Activated CD4-positive, alpha-beta T cell treated with anti-CD3 and anti-CD28 coated beads, Interleukin-2, amount 50 U/mL, for 24 hours (primary cell): ENCODE measurements around the gene SKI.

Source experiments
- DNase-seq, 2 donors: peaks; one replicate each; pipeline ENCODE4 v3.0.0-alpha.2; 2020; ENCODE audit warnings: low read depth in 1 of 2, low spot score in 1 of 2

The SKI gene

DNA sequence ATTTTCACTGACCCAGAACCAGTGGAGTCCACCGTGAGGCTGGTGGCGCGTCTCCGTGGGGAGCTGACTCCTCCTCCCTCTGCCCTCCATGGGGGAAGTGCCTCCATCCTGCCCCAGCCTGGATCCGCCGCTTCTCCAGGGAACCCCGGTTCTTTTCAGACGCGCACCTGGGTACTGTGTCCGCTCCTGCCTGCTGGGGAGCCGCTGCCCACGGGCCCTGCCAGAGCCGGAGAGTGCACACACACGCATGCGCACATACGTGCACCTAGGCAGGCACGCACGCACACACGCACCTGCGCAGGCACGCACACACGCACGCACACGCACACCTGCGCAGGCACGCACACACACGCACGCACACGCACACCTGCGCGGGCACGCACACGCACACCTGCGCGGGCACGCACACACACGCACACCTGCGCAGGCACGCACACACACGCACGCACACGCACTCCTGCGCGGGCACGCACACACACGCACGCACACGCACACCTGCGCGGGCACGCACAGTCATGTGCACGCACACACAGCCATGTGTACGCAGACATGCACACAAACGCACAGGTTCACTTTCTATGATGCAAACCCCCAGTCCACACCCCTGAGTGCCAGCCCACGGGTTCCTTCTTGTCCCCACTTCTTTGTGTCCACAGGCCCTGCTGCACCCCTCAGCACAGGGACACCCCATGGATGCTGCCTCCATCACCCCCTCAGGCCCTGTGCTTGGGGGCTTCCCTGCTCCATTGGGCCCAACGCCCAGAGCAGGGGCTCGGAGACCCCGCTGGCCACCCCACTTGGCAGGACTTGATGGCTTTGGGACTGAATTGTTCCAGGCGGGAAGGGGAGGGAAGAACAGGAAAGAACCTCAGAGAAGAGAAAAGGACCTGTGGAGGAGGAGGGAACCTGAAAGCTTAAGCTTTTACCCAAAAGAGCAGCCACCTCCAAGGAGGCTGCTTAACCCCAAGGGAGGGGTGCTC, 120.5 kb downstream of the SKI start:
- DNase-seq, result no peak

GRCh38 chr1:2349806-2350205, 121.7 kb downstream of the SKI start:
- DNase-seq, result no peak

DNA sequence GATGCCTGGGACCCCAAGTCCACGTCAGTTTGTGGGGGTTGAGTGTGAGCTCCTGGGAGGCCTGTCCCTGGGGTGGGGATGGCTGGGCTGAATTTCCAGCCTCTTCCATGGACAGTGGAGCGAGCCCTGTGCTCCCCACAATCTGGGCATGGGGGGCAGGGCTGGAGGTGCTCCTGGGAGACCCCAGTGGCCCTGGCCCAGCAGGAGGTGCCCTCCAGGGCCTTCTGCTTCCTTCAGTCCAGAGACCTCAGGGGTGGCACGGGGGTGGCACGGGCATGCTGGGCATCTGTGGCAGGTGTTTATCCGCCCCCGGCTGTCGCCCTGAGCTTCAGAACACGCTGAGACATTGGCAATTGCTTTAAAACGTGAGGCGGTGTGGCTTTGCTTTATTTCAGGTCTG, 122.4 kb downstream of the SKI start:
- no peak for DNase-seq

GRCh38 chr1:2350911-2351655, 123.0 kb downstream of the SKI start:
- no peak for DNase-seq

- no peak for DNase-seq
These were observed 123.6 kb downstream of the SKI start for GRCh38 chr1:2351723-2352122.

GRCh38 chr1:2352341-2352896, 124.3 kb downstream of the SKI start:
- no peak for DNase-seq

DNA sequence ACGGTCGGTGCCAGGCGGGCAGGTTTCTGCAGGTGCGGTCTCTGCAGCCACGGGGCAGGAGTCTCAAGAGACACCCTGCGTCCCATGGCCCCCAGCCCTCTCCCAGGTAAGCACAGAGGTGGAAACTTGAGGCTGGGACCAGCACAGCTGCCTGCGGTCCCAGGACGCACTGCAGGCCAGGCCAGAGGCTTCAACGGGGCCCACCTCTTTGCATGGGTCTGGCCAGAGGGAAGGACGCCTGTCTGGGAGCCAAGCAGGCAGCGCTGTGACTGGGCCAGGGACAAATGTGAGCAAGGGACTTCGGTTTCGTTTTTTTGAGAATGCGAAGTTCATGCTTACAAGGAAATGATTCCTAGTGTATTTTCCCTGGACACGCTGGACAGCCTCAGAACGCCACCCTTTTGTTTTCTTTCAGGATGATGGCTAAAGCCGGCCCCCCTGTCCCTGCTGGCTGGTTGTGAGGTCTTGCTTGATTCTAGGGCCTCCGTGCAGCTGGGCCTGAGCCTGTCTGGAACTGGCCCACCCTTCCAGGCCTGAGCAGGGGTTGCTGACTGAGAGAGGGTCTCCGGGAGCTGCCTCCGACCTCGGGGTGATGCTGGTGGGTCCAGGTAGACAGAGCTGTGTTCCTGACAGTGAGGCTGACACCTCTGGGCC, 124.9 kb downstream of the SKI start:
- DNase-seq, result no peak

- DNase-seq, result no peak
These were observed 125.7 kb downstream of the SKI start for GRCh38 chr1:2353551-2354438.

DNA sequence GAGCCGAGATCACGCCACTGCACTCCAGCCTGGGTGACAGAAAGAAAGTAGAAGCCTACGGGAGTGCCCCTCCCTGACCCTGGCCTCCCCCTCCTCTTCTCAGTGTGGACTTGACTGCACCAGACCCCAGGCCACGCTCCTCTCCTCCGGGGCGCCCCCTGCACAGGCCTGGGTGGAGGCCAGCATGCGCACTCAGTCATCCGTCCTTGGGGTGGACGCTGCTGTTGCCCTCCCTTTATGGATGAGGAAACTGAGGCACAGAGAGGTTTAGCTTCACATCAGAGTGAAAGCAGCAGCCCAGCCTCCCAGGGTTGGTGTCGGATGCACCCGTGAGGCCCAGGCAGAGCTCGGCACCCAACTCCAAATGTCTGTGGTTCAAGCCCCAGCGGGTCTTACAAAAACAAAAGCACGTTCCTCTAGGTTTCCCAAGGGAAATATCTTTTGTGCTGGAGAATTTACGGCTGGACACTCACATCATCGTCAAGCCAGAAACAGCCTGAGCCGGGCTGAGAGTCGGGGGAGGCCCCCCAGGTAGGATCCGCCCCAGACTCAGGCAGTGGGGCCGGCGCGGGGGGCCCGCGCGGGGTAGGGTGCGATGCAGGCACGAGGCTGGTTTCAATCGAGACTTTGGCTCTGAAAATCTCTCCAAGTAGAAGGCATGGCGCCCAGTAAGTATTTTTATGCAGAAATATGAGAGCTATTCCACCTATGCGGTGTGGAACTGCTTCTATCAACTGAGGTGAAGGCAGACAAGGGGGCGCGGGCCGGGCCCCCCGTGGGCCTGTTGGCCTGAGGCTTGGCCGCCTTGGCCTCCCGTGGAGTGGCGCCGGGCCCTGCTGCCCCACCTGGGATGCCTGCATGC, 126.6 kb downstream of the SKI start:
- DNase-seq, result no peak

DNA sequence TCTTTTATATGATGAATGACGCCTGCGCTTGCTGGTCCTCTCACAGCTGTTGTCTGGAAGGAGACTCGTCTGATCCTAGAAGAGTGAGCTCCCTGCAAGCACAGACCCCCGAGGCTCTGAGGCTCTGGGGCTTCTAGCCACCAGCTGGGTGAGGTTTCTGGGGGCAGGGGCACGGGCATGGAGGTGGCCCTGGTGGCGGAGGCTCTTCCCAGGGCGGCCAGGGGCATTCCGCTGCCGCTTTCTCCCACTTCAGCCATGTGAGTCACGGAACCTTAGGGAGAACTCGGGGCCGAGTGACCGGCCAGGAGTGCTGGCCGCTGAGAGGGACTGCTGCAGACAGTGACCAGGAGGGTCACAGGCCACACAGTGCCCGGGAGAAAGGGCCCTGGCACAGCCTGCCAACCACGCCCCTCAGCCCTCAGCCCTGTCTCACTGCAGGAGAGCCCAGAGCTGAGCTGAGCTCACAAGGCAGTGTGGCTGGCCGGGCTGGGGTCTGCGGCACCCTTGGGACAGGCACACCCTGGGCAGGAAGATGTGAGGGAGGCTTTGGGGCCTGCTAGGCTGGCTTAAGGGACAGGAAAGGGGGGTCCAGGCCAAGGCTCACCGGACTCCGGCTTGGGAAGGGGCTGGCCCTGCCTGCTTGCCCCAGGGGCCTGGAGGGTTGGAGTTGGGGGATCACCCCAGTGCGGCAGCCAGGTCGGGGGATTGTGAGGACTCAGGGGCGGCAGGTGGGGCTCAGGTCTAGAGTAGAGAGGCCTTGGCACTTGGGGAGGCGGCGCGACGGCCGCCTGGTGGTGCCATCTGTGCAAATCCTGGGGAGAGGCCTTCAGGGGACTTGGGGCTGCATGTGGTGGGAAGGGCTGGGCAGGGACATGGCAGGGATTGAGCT, 127.5 kb downstream of the SKI start:
- no peak for DNase-seq

- DNase-seq, result no peak
These were observed 128.3 kb downstream of the SKI start for GRCh38 chr1:2356401-2356800.

DNA sequence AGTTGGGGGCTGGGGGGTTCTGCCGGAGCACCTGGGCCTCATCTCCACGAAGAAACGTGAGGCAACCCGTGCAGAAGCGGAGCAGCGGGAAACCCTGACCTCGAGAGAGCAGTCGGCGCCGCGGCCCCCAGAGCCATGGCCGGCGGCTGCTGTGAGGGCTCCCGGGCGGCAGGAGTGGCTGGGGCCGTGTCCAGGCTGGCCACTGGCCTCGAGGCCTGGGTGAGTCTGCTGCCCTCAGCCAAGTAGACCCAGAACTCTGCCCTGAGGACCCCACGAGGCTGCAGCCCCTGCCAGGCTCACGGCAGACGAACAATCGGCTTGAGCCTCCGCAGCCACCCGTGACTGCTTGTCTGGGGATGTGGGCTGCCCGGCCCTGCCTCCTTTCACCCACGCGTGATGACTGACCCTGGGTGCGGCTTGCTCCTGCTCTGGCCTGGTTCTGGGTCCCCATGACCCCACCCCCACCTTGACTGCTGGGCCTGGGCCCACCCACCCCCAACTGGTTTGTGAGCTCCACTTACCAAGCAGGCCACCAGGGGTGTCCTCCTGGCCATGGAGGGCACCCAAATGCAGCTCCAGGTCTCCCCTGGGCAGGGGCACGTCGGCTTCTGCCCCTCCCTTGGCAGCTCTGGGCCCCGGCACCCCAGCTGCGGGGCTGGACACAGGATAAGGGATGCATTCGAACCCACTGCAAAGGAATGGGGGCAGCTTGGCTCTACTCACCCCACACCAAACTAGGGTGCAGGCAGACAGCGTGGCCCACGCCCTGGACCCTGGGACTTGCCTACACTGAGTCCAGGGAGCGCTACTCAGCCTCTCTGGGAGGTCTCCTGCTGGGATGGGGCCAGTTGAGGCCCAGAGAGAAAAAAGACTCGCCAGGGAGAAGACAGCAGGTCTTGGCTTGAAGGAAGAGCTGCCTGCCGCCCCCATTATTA, 129.1 kb downstream of the SKI start:
- no peak for DNase-seq

DNA sequence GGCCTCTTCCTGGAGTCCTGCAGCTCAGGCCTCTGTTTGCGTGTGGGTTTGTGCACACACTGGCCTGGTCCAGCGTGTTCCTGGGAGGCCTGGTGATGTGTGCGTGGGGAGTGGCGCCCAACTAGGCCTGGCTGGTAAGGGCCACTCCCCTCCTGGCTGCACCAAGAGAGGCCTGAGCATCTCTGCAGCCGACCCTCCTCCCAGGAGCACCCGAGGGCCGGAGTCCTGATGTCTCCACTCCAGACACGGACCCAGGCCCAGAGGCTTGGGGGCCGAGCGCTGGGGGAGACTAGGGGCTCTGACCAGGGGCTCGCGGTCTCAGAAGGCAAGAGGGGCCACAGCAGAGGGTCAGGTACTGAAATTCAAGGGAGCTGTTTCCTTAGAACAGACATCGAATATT, 130.0 kb downstream of the SKI start:
- DNase-seq, result no peak

DNA sequence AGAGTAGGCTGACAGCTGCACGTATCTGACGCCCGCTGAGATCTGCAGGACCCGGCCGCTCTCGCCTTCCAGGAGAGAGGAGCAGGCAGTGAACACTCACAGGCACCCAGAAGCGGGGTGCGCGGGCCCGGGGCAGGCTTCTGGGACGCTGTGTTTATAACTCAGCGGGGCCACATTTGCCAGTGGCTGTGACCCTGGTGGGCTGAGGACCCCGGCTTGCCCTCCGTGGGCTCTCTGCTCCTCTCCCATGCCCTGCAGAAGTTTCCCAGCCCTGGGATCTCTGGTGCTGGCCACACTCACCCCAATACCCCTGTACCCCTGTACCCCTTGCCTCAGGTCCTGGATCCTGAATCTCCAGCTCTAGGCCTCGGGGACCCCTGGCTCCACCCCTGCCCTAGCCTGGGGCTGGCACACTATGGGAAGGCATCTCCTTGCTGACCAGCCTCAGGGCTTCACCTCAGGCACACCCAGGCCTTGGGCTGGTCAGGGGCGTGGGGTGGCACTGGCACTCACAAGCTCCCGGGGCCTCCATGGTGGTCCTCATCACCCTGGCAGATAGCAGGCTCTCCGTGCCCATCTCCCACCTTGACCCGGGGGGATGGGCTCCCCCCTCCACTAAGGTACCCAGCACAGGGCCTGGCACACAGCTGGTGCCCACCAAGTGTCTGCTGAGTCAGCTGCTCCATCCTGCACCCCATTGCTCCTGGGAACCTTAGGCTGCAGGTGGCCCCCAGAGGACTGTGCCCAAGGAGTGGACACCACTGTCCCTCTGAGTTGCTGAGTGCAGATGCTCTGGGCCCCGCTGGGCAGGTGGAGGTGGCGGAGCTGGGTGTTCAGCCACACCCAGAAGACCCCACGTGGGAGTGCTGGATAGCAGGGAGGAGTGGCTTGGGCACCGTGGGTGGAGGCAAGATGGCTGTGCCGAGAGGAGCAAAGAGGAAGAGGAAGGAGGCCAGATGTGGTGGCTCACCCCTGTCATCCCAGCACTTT, 130.8 kb downstream of the SKI start:
- no peak for DNase-seq
